ENCODE data around the gene KRTAP4-12.
"Not testable (repeated sequence)": the region's sequence is repeated elsewhere in the genome, so short reads cannot be mapped to it uniquely, and the experiment has no call there.

The KRTAP4-12 gene

DNA sequence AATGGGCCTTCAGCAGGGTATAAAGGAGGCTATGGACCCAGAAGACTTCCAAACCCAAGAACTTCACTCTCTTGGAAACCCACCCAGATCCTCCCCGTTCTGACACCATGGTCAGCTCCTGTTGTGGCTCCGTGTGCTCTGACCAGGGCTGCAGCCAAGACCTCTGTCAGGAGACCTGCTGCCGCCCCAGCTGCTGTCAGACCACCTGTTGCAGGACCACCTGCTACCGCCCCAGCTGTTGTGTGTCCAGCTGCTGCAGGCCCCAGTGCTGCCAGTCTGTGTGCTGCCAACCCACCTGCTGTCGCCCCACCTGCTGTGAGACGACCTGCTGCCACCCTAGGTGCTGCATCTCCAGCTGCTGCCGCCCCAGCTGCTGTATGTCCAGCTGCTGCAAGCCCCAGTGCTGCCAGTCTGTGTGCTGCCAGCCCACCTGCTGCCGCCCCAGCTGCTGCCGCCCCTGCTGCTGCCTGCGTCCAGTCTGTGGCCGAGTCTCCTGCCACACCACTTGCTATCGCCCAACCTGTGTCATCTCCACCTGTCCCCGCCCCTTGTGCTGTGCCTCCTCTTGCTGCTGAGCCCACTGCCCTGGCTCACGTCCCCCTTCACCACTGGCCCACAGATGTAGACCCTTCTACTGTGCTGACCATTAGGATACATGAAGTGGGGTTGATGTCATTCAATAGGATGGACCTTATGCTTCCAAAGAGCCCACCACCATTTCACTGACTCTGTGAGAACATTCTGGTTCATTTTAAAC, 39.7 kb downstream of the KRTAP4-12 start, which contains the start of gene KRTAP4-7:
Gene KRTAP4-7, plus strand, starts transcription at position 51 of the 757 bp plus-strand sequence. Its CDS starts 57 bp downstream, at position 108.
- DNase-seq = not testable (repeated sequence)

DNA sequence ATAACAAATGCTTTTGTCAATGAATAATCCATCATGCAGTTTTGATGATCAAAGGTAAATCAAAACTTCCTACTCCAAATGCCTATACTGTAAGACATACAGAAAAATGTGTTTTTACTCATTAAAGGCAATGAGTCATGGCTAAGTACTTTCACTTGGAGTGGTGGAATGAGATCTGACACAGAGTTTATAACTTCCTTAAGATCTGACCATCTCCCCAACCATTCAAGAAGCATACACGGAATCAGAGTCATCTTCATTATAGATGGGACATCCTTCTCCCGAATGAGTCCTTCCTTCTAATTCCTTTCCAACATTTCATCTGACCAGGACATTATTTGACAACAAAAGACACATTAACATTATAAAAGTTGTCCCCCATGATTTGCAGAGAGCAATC, 40.6 kb downstream of the KRTAP4-12 start:
- DNase-seq = not testable (repeated sequence)

DNA sequence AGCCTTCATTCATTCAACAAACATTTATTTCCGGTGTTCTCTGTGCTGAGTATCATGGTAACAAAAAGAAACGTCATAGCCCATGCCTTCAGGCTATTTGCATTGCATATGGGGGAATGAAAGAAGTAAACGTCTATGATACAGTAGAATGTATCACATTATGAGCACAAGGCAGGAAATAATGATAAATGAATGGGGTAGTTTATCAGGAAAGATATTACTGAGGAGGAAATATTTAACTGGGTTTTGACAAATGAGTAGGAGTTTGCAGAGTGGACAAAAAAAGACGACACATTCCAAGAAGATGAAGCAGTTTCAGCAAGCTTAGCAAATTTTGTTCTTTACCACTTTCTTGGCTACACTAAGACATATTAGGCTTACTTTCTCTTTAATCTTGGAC, 41.4 kb downstream of the KRTAP4-12 start:
- DNase-seq = no peak

DNA sequence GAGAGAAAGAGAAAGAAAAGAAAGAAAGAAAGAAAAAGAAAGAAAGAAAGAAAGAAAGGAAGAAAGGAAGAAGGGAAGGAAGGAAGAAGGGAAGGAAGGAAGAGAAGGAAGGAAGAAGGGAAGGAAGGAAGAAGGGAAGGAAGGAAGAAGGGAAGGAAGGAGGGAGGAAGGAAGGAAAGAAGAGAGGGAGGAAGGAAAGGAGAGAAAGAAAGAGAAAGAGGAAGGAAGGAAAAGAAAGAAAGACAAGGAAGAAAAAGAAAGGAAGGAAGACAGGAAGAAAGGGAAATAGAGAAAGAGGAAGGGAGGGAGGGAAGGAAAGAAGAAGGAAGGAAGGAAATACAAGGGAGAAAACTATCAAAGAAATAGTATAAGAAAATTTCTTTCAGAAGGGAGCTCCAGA, 47.2 kb downstream of the KRTAP4-12 start:
- no peak for DNase-seq

DNA sequence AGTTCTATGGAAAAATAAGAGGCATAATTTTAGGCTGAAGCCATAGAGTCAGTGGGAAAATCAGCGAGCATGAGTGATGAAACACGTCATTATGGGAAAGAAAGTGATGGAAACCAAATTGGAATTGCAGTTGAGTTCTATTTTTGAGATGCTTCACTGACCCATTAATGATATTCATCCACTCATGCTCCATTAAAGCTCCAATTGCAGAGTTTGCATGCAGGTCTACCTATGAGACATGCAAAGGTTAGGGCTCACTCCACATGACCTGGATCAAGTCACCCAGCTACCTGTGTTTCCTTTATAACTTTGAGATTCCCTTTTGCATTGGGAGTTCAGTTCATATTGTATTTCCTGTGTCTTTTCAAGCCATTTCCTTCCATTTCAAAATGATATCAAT, 50.3 kb downstream of the KRTAP4-12 start:
- no peak for DNase-seq

All from hematopoietic multipotent progenitor cell treated with erythropoietin and hydrocortisone succinate and interleukin-3 and kit ligand, for 6 days (in vitro differentiated cells).